Left ventricle myocardium inferior (tissue), 1 donor: ENCODE data around the gene PLXNA4. TPM values are rescaled to one million over a fixed set of nuclear protein-coding genes. Genes with fewer than 3 reads are reported as not detected.

Experiments used
- DNase-seq: peaks from one replicate; pipeline ENCODE4 v3.0.0-alpha.2; 2020
- H3K27ac ChIP-seq: fragments of 200-600 bp; replicated peaks from 2 replicates; pipeline ENCODE4 v1.8.0; 2021
- H3K27me3 ChIP-seq: fragments of 200-600 bp; 2 replicates; pipeline ENCODE4 v1.8.0; 2021; ENCODE audit warnings: low read depth
- H3K36me3 ChIP-seq: fragments of 200-600 bp; 2 replicates; pipeline ENCODE4 v1.8.0; 2021
- H3K4me1 ChIP-seq: fragments of 200-600 bp; 2 replicates; pipeline ENCODE4 v1.8.0; 2021
- H3K4me3 ChIP-seq: fragments of 200-600 bp; 2 replicates; pipeline ENCODE4 v1.8.0; 2021; ENCODE audit warnings: mild to moderate bottlenecking, moderate library complexity
- H3K9me3 ChIP-seq: fragments of 200-600 bp; replicated peaks from 2 replicates; pipeline ENCODE4 v1.8.0; 2021
- intact Hi-C: fragments of 100-400 bp; cut with micrococcal nuclease; formaldehyde crosslinking; loops from one replicate; pipeline ENCODE4 v1.11.0; 2022
- total RNA-seq: library from RNA; stranded (reverse); fragmentation: NEBNext Ultra II Directional; extraction: Animal tissue kit (Norgen Biotek cat#: 25700); gene quantifications from one replicate; pipeline ENCODE4 v1.2.1, GENCODE V29; 2021
- TF ChIP-seq, protein P1 (sequence below): fragments of 200-600 bp; IDR thresholded peaks from 2 replicates; pipeline ENCODE4 v1.8.0; 2021; ENCODE audit warnings: antibody characterized with exemption, mild to moderate bottlenecking, borderline replicate concordance
- donor health status: DM: no; HTN: yes; CAD: no; lungs with severe emphysema.

Gene PLXNA4
- total RNA-seq, 1 donor from 2014 or later: 18.1 TPM

DNA sequence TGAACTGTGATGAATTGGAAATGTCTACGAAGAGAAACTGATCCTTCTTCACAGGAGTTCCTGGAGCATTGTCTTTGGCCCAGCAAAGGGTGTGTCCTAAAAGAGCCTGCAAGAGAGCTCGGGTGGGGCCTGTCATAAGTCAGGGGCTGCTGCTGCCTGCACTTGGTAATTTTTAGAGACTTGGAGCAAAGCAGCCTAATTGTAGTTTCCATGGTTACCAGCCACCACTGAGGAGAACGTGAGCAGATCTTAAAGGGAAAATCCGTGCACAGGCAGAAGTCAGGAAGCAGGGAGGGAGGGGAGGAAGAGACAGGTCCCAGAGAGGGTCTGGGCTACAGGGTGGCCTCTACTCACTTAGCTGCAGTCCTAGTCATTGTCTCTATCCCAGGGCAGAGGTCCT is 463.6 kb downstream of the PLXNA4 start:
- H3K4me1 ChIP-seq: no peaks in the 10 kb centered on the region
- no peaks in the 10 kb centered on the region for H3K9me3 ChIP-seq
- TF ChIP-seq, protein P1, sequence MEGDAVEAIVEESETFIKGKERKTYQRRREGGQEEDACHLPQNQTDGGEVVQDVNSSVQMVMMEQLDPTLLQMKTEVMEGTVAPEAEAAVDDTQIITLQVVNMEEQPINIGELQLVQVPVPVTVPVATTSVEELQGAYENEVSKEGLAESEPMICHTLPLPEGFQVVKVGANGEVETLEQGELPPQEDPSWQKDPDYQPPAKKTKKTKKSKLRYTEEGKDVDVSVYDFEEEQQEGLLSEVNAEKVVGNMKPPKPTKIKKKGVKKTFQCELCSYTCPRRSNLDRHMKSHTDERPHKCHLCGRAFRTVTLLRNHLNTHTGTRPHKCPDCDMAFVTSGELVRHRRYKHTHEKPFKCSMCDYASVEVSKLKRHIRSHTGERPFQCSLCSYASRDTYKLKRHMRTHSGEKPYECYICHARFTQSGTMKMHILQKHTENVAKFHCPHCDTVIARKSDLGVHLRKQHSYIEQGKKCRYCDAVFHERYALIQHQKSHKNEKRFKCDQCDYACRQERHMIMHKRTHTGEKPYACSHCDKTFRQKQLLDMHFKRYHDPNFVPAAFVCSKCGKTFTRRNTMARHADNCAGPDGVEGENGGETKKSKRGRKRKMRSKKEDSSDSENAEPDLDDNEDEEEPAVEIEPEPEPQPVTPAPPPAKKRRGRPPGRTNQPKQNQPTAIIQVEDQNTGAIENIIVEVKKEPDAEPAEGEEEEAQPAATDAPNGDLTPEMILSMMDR: no peak
- DNase-seq: no peak
- no peaks in the 10 kb centered on the region for H3K27me3 ChIP-seq
- intact Hi-C loops: no loop called here
- no peak overlapping the region for H3K27ac ChIP-seq
- H3K36me3 ChIP-seq: no peaks in the 10 kb centered on the region
- no peak overlapping the region for H3K4me3 ChIP-seq

DNA sequence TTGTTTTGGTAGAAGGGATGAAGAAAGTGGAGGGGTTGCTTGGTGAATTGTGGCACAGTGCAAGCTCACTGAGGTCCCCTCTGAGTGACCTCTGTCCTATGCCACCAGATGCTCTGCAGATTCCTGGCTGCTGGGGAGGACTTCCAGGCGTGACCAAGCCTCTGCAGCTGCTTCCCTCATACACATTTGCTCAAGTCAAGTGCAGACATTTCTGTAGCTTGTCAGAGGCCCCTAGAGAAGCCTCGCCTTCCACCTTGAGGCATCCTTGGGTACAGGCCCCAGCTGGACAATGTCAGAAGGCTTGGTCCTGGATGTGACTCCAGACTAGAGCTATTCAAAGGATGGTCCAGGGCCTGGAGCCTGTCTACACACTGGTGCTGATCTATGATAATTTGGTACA is 464.2 kb downstream of the PLXNA4 start:
- Histone ChIP-seq H3K4me3 (no peak overlapping the region), H3K27ac (no peak overlapping the region), H3K27me3 (no peaks in the 10 kb centered on the region), H3K9me3 (no peaks in the 10 kb centered on the region), H3K36me3 (no peaks in the 10 kb centered on the region), H3K4me1 (no peaks in the 10 kb centered on the region)
- TF ChIP-seq, protein P1: no peak
- intact Hi-C loops: no loop called here
- DNase-seq: no peak

DNA sequence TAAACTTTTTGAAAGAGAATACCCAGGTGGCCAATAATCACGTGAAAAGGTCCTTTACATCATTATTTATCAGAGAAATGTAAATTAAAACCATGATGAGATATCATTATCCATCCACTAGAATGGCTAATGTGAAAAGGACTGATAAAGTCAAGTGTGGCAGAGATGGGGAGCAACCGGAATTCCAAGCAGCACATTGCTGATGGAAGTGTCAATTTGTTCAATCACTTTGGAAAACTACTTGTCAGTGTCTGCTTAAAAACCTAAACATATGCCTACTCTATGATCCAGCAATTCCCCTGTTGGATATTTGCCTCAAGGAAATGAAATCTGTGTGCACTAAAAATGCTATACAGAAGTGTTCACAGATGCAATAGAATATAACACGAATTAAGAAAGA is 465.6 kb downstream of the PLXNA4 start:
- Histone ChIP-seq H3K4me3 (no peak overlapping the region), H3K36me3 (no peaks in the 10 kb centered on the region), H3K4me1 (no peaks in the 10 kb centered on the region), H3K27ac (no peak overlapping the region), H3K9me3 (no peaks in the 10 kb centered on the region), H3K27me3 (no peaks in the 10 kb centered on the region)
- TF ChIP-seq, protein P1: no peak
- intact Hi-C loops: no loop called here
- no peak for DNase-seq

DNA sequence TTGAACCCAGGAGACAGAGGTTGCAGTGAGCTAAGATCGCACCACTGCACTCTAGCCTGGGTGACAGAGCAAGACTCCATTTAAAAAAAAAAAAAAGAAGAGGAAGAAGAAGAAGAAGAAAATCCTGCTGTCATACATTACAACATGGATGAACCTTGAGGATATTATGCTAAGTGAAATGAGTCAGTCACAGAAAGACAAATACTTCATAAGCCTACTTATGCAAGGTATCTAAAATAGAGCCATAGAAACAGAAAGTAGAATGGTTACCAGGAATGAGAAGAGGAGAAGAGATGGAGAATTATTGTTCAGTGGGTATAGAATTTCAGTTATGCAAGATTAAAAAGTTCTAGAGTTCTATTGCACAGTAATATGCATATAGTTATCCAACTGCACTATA is 466.5 kb downstream of the PLXNA4 start:
- H3K4me3 ChIP-seq: no peak overlapping the region
- no peaks in the 10 kb centered on the region for H3K4me1 ChIP-seq
- DNase-seq: no peak
- no peak overlapping the region for H3K27ac ChIP-seq
- H3K9me3 ChIP-seq: no peaks in the 10 kb centered on the region
- TF ChIP-seq, protein P1: no peak
- no peaks in the 10 kb centered on the region for H3K27me3 ChIP-seq
- H3K36me3 ChIP-seq: no peaks in the 10 kb centered on the region
- intact Hi-C loops: no loop called here

DNA sequence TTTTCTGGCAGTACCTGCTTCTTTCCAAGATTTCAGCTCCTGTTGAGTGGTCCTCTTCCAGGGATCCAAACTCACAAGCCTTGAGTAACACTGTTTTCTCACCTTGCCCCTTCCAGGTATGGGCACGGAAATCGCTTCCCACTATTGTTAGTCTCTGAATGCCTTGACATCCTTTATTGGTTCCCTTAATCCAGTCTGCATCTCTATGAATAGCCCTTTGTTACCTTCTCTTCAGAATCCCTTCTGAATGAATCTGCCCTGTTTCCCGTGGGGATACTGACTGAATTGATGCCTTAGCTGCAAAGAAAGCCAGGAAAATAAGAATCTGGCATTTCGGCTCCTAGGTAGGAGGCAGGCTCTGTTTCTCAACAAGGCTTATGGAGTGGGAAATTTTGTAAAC is 467.7 kb downstream of the PLXNA4 start:
- Histone ChIP-seq H3K27me3 (no peaks in the 10 kb centered on the region), H3K27ac (no peak overlapping the region), H3K36me3 (no peaks in the 10 kb centered on the region), H3K9me3 (no peaks in the 10 kb centered on the region), H3K4me3 (no peak overlapping the region), H3K4me1 (no peaks in the 10 kb centered on the region)
- TF ChIP-seq, protein P1: no peak
- no peak for DNase-seq
- intact Hi-C loops: no loop called here

DNA sequence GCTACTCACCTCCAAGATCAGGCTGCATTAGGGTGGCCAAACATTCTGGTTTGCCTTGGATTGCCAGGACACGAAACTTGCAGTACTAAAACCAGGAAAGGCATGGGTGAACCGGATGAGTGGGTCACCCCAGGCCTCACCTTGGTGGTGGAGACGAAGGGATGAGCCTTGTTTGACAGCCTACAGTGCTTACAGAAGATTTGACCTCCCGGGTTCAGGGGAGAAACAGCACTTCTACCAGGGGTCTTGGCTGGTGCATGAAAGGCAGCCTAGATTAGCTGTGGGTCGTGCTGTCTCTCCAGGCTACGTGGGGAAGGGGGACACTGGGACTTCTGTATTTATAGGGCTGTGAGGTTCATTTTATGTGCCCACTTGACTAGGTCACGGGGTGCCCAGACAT is 469.8 kb downstream of the PLXNA4 start:
- Histone ChIP-seq H3K4me1 (no peaks in the 10 kb centered on the region), H3K27ac (no peak overlapping the region), H3K9me3 (no peaks in the 10 kb centered on the region), H3K27me3 (no peaks in the 10 kb centered on the region), H3K36me3 (no peaks in the 10 kb centered on the region), H3K4me3 (no peak overlapping the region)
- TF ChIP-seq, protein P1: no peak
- intact Hi-C loops: no loop called here
- DNase-seq: no peak
